Renal cortical epithelial cell (primary cell): Measurements from ENCODE around the gene ARL14. TPM values are rescaled to one million over a fixed set of nuclear protein-coding genes. Genes with fewer than 3 reads are reported as not detected.
"Not testable (repeated sequence)": the region's sequence is repeated elsewhere in the genome, so short reads cannot be mapped to it uniquely, and the experiment has no call there.

Experiments used
- DNase-seq: peaks from one replicate; pipeline ENCODE4 v3.0.0-alpha.2; 2011; ENCODE audit warnings: low read depth
- total RNA-seq: library from RNA; depleted of rRNA; stranded (reverse); fragments of >200 nt; gene quantifications from 2 replicates; pipeline ENCODE4 v1.2.3, GENCODE V29; 2014

The ARL14 gene
- total RNA-seq, 1 donor from 2014 or later, result 0.35 TPM

GRCh38 chr3:160677459-160677881, 510 bp downstream of the ARL14 start:
- peak; percentile 43 for DNase-seq

- peak; percentile 42 for DNase-seq
Measured at GRCh38 chr3:160678292-160678842, 1.4 kb downstream of the ARL14 start.

GRCh38 chr3:160684368-160684740, 7.4 kb downstream of the ARL14 start:
- DNase-seq, result no peak

GRCh38 chr3:160685144-160685766, 8.3 kb downstream of the ARL14 start:
- DNase-seq, result no peak

- DNase-seq, result no peak
Measured at GRCh38 chr3:160686955-160687535, 10.1 kb downstream of the ARL14 start.

GRCh38 chr3:160691151-160691550, 14.2 kb downstream of the ARL14 start:
- DNase-seq, result no peak

- DNase-seq, result no peak
Measured at GRCh38 chr3:160691962-160692361, 15.0 kb downstream of the ARL14 start.

GRCh38 chr3:160693191-160693590, 16.2 kb downstream of the ARL14 start:
- DNase-seq, result no peak

- DNase-seq, result no peak
Measured at GRCh38 chr3:160694345-160694744, 17.4 kb downstream of the ARL14 start.

GRCh38 chr3:160695003-160695402, 18.0 kb downstream of the ARL14 start:
- no peak for DNase-seq

- no peak for DNase-seq
Measured at GRCh38 chr3:160695915-160696327, 19.0 kb downstream of the ARL14 start.

GRCh38 chr3:160697637-160698380, 20.8 kb downstream of the ARL14 start:
- peak; percentile 69 for DNase-seq

GRCh38 chr3:160698599-160699195, 21.7 kb downstream of the ARL14 start:
- DNase-seq, result no peak

GRCh38 chr3:160701490-160701889, 24.5 kb downstream of the ARL14 start:
- no peak for DNase-seq

- no peak for DNase-seq
Measured at GRCh38 chr3:160702290-160702689, 25.3 kb downstream of the ARL14 start.

GRCh38 chr3:160703974-160704373, 27.0 kb downstream of the ARL14 start:
- no peak for DNase-seq

- peak; percentile 67 for DNase-seq
Measured at GRCh38 chr3:160707187-160707794, 30.3 kb downstream of the ARL14 start.

- DNase-seq, result no peak
Measured at GRCh38 chr3:160709477-160710182, 32.7 kb downstream of the ARL14 start.

GRCh38 chr3:160713144-160713543, 36.2 kb downstream of the ARL14 start:
- DNase-seq, result not testable (repeated sequence)

- DNase-seq, result no peak
Measured at GRCh38 chr3:160719710-160720109, 42.8 kb downstream of the ARL14 start.

- peak; percentile 13 for DNase-seq
Measured at GRCh38 chr3:160720123-160720746, 43.3 kb downstream of the ARL14 start.
